Stimulated activated CD8-positive, alpha-beta memory T cell treated with anti-CD3 and anti-CD28 coated beads, Interleukin-12 subunit alpha, Interleukin-12 subunit beta, amount 100 ng/mL, for 4 hours (primary cell): ENCODE data around the gene CELSR1.

Source experiments
- DNase-seq: peaks from one replicate; pipeline ENCODE4 v3.0.0-alpha.2; 2020; ENCODE audit warnings: low read depth

CELSR1 gene

DNA sequence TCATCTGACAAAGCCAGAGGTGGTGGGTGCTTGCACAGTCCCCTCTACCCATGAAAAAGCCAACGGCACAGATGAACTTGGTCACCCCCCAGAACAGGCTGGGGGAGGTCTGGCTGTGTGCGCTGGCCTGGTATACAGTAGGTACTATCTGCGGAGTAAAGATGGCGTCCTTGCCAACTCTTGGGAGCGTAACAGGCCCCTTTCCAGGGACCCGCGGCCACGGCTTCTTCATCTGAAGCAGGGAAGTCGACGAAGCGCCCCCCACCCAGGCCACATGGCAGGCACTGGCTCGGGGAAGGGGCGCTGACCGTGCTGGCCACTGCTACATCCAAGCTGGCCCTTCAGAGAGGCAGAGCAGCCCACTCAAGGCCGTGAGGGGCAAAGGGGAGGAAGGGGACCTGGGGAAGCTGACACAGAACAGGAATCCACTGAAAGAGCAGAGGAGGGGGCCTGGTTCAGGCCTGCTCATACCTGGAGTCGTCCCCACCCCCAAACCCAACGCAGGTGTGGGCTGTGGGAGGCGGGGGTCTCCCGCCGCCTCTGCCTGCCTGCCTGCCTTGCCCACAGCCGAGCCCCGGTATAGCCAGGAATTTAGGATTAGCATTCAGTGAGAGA, 75.7 kb downstream of the CELSR1 start:
- DNase-seq: no peak

DNA sequence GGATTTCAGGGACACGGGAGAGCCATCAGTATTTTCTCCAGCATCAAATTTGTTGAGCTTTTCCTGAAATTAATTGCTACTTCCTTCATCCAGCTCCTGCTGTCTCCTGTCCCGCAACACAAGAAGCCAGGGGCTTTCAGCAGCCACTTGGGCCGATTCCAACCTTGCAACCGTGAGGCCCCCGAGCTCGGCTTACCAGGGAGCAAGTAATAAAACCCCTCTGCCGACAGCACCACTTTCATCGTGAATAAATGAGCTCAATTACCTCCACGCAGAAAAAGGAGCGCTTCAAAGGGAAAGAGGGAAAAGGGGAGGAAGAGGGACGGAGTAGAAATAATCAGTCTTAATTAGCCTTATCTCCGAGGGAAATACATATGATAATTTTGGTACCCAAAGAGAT, 76.6 kb downstream of the CELSR1 start:
- no peak for DNase-seq

DNA sequence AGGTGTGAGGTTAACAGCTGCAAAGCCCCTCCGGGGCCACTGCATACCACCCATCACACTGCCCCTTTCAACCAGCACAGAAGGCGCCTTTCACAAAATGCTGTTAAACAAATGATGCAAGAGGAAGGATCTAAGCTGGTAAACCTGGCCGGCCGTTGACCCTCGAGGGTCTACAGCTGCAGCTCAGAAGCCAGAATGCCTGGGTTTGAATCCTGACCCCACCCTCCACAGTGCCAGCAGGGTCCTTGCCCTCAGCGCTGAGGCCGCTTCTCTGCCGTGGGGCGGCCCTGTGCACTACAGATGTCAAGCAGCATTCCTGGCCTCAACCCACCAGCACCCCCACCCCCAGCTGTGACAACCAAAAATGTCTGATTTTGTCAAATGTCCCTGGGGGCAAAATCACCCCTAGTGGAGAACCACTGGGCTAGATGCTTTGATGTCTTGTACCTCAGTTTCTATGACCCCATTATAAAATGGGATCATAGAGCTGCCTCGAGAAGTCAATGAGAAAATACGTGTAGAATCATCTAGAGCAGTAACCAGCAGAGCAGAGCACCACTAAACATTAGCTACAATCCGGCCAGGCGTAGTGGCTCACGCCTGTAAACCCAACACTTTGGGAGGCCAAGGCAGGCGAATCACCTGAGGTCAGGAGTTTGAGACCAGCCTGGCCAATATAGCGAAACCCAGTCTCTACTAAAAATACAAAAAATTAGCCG, 77.9 kb downstream of the CELSR1 start:
- DNase-seq: no peak

DNA sequence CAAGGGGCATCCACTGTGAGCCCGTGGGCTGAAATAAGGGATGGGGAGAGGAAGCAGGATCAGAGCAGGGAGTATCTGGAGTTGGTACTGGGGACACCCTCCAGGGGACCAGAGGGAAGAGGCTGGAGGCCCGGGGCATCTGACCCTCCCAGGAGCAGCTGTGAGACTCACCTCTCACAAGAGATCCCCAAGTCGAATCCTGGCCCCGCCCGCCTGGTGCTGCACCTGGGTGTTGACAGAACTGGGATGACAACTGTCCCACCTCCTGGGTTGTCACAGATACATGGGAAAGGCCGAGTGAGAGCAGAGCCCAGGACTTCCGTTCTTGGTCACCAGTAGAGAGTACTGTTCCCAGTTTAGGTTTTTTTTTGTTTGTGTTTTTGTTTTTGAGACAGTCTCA, 78.9 kb downstream of the CELSR1 start:
- DNase-seq: no peak

DNA sequence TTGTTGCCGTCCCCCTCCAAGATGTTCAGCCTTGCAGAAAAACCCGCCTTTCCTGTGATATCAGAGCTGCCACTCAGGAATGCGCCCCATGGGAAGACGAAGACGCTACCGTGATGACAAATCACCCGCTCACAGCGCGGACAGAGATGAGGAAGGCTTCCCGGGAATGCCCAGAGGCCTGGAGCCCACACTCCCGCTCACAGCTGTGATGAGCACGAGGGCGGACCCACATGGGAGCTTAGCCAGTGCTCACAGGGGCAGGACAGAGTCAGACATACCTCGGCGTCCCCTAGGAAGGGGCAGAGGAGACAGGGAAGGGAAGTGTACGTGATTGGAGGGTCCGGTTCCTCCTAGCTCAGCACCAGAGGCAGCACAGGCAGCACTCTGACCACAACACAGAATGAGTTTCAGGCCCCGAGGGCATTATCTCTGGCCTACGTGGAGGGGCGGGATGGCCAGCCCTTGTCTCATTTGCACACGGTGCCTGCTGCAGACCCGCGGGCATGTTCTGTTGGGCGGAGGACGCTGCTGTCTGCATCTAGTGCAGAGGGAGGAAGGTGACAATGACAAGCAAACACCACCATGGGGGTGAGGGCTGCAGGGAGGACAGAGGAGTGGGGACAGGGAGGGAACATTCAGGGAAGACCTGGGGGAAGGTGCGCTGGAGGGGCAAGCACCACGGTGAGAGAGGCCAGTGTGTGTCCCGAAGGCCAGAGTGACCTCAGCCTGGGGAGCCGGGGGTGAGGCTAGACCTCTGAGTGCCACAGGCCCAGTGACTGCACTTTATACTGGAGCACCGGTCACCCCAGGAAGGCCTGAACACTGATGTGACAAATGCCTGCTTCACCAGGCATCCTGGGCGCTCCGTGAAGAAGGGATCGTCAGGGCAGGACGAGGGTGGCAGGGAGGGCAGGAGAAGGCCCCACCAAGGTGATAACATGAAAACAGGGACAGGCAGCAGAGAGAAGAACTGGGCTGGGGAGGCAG, 79.6 kb downstream of the CELSR1 start:
- no peak for DNase-seq

DNA sequence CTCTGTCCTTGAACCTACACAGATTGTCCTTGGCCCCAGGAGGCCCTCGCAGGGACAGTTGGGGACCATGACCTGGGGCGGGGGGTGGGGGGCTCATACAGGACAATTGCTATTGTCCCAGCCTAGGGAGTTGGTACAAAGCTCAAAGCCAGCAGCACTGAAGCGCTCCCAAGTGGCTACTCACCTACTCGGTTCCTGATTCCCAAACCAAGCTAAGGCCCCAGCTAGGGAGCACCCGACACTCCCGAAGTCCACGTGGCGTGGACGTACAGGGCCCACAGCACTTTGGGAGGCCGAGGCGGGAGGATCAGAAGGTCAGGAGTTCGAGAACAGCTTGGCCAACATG, 80.6 kb downstream of the CELSR1 start:
- no peak for DNase-seq

DNA sequence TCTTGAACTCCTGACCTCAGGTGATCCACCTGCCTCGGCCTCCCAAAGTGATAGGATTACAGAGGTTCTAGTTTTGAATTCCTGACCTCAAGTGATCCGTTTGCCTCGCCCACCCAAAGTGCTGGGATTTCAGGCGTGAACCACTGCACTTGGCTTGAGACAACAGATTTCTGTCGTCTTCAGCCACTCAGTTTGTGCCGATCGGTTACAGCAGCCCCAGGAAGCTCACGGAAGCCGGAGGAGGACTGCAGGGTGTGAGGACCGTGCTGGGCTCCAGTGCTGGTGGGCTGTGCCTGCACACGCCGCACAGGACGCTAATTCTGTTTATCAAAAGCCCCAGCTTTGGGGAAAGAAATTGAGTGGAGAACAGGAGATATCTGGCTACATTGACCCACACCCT, 82.0 kb downstream of the CELSR1 start:
- DNase-seq: no peak

DNA sequence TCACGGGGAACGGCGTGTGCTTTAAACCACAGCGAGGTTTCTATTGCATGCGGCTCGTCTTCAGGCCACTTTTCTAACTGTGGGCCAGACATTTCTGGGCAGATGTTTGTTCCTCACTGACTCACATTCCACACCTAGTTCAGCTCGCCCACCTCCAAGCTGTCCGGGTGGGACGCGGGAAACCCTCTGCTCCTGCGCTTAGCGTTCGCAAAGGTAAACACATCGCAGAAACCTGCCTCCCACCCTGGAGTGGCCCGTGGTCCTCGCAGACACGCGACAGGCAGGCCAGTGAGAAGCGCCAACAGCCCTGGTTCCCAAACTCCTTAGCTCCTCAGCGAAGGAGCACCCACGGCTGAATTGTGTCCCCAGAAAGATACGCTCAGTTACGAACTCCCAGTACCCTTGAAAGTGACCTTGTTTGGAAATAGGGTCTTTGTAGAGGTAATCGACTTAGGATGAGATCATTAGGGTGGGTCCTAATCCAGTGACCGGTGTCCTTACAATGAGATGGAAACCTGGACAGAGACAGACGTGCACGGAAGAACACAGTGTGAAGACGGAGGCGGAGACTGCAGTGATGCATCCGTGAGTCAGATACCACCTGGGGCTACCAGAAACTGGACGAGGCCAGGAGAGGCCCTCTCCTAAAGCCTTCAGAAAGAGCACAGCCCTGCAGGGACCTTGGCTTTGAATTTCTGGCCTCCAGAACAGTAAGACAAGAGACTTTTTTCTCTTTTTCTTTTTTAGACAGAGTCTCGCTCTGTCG, 82.7 kb downstream of the CELSR1 start:
- no peak for DNase-seq

DNA sequence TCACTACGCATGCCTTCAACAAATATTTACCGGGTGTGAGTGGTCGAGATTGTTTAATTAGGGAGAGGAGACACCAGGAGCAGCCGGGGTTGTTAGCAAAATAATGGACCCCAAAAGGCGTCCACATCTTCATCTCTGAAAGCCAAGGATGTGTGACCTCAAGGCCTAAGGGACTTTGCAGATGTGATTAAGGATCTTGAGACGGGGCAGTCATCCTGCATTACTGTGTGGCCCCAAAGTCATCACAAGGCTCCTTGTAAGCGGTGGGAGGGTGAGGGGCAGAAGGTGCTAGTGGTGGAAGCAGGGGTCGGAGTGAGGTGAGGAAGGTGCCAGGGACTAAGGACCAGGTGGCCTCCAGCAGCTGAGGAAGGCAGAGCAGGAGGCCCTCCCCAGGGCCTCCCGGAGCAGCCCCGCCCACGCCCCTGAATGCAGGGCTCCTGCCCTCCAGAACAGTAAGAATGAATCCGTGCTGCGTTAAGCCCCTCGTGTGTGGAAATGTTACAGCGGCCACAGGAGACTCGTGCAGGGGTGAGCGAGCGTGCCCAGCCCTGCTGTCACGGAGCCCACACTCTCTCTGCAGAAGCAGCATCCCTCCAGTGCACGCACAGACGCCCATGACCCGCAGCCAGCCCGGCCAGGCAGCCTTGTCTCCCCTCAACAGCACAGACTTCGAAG, 83.5 kb downstream of the CELSR1 start:
- no peak for DNase-seq

DNA sequence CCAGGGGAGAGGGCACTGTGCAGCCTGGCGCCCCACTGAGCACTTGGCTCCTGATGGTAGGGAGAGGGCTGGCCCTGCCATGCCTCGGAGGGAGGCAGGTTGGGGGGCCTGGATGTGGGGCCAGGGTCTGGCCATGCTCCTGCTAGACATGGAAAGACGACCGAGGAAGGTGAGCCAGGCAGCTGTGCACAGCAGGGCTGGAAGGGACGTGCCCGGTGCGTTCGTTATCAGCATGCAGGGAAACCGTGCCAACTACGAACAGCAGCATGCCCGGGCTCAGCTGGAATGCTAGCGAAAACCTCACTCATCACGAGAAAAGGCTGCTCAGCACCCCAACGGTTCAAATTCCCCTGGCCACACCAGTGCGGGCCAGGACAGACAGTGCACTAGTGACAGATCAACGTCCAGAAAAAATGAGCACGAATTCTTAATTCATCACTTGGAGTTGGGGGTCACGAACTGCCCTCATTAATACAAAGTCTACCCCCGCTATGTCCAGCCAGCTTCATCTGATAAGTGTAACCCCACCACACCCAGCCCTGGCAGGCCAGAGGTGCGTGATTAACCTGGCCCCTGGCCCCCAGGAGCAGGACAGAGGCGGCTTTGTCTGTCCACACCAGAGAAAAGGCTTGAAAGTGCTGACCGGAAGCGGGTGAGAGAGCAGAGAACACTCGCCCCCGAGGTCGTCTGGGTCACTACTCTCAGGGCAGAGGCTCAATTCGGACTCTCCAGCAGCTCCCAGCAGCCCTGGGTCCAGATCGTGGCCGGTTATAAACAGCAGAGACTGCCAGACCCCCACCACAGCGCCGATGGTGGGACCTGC, 84.2 kb downstream of the CELSR1 start:
- no peak for DNase-seq

DNA sequence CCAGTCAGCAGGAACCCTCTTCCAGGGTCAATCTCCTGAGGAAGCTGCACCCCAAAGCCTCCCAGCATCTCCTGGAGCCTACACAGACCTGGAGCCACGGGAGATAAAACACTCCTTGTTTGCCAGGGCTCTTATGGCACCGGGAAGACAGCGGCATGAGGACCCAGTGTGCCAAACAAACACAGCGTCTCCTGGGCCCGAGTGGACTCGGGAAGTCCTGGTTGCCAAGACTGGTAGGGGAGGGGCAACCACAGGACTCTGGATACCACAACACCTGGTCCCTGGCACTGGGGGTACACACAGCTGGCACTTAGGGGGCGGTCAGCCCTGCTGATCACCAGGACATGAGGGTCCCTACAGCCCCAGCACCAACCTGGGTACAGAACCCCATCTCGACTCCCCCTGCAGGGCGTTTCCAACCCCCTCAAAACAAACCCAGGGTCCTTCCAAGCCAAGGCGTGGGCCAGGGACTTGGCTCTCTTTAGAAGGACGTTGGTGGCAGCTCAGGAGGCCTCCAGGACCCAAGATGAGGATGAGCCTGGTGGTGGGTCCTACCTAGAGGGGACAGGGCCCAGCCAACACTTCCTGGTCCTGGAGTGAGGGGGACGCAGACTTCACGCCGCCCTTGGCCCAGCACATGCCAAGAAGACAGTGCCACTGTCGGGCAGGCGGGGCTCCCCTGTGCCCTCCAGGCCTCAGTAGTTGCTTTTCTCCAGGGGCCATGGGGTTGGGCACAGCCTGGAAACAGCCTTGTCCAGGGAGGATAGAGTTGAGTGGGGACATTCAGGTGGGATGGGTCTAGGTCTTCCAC, 85.0 kb downstream of the CELSR1 start:
- DNase-seq: no peak

DNA sequence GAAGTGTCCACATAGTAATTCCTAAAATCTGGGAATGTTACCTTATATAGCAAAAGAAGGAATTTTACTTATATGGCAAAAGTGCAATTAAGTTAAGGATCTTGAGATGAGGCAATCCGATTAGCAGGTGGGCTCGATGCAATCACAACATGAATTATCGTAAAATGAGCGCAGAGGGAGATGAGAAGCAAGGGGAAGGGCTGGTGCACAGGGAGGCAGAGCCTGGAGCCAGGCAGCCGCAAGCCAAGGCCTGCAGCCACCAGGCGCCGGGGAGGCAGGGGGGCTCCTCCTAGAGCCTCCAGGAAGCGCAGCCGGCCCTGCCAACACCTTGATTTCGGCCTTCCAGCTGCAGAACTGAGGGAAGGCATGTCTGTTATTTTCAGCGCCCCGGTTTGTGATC, 85.7 kb downstream of the CELSR1 start:
- DNase-seq: no peak

DNA sequence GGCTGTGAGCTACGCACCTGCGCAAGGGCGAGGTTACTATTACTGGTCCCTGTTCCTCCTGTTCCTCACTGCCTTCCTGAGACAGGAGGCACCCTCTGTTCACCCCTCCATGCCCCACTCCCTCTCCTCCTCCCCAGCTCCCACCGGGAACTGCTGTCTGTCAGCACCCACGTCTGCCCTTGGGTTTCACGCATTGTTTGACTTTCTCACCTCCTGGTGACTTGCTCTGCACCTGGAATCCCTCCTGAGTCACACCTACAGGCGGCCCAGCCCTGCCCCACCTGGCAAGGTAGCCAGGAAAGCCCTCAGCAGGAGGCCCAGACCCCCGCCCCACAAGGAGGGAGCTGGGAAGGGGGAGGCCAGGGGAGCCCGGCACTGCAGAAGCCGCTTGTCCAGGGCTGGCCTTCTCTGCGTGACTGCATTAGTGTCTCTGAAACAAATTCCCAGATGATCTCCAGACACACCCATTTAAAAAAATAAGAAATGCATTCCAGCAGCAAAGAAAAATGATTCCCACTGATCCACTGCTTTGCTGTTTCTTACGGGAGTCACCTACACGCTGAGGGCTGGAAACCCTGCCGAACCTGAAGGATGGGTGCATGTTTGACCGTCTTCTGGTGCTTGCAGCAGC, 86.4 kb downstream of the CELSR1 start:
- no peak for DNase-seq

DNA sequence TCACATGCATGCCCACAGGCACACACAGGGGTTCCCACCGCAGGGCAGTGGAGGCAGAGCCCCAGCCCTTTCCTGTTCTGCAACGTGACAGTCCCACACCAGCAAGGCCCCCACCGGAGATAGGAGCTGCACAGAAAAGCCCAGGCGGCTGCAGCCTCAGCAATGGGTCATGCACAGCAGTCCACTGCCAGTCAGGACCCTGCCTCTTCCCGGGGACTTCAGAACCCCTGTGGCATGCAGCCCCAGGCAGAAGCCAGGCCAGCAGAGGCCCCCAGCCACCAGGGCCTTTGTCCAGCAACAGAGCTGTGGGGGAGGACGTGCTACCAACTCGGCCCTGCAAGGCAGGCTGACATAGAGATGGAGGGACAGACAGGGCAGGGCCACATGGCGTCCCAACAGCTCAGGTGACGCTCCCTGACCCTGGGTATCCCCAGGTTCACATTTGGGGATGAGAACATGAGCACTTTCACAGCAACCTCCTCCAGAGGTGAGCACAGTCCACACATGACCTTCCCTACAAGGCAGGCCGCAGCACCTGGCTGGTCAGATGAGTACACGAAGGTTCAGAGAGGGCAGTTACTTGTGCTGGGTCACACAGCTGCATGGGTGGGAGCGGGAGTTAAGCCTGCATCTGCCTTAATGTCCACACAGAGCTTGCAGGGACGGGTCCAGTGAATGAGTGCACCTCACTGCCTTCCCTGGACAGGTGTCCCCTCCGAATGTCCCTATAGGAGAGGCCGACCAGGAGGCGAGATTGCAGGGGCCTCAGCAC, 87.3 kb downstream of the CELSR1 start:
- no peak for DNase-seq

DNA sequence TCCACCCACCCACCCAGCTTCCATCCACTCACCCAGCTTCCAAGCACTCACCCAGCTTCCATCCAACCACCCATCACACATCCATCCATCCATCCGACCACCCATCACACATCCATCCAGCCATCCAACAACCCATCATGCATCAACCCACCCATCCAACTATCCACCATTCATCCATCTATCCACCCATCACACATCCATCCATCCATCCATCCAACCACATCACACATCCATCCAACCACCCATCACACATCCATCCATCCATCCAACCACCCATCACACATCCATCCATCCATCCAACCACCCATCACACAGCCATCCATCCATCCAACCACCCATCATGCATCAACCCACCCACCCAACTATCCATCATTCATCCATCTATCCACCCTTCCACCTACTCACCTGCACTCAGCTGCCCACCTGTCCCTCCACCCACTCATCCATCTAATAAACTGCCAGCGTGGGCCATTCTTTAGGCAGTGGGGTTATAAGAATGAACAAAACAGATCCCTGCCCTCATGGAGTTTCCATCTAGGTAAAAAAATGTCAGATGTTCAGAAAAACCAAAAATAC, 88.2 kb downstream of the CELSR1 start:
- no peak for DNase-seq

DNA sequence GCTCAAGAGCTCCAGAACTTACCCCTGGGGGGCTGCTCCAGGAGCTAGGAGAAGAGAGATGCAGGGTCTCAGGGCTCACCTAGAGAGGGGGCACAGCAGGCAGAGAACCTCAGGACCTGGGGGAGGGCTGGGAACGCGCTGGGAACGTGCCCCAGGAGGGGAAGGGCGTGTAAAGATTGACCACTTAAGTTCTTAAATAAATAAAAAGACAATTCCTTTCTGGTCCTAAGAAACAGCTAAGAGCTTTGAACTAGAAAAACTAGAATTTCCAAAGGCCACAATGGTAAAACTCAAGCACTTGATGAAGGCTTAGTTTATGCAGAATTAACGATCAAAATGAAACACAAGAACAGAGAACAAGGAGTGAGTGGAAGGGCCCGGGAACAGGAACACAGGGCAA, 89.1 kb downstream of the CELSR1 start:
- DNase-seq: no peak

DNA sequence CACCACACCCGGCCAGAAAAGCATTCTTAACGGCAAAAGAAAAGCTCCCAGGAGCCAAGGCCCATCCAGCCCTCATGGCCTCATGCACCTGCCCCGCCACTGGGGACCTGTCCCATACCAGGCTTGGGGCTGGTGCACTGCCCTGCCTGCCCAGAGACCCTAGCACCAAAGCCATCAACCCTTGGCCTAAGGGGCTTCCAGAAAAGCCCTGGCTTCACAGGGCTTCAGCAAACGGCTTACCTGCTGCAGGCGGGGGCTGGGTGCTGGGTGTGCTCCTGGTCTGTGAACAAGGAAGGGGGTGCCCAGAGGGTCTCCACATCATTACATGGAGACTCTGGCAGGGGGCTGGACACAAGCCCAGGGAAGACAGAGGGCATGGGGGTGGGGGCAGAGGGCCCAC, 89.5 kb downstream of the CELSR1 start:
- no peak for DNase-seq

DNA sequence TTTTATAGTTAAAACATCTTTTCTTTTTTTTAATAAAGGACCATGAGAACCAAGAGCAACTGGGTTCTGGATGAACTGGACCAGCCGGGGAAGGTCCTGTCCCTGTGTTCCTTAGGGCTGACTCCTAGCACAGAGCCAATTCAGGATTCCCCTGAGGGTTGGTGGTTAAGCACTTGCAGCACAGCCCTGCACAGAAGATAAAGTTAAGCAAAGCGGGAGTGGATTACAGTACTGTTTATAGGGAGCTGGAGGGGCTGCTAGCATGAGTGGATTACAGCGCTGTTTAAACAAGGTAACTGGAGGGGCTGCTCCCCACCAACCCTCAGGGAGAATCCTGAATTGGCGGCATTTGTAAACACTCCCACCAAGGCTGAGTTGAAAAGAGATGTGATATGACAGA, 90.6 kb downstream of the CELSR1 start:
- no peak for DNase-seq
